Panc1 (cell line): Measurements from ENCODE around the gene LGI2. TPM values are rescaled to one million over a fixed set of nuclear protein-coding genes. Genes with fewer than 3 reads are reported as not detected.

ENCODE experiments used
- ATAC-seq: fragments of 200-7000 bp; cut with Tn5 transposase; 2 replicates; pipeline ENCODE4 v1.9.1; 2020; ENCODE audit warnings: mild to moderate bottlenecking, moderate library complexity
- BruUV-seq: library from RNA; stranded (reverse); fragments of 400-500 nt; replicated peaks from 2 replicates; lab custom pipeline; 2021; lab: Mats Ljungman, UMichigan
- CTCF ChIA-PET: fragments of 300-600 bp; sonication (Branson Sonifier 250); formaldehyde crosslinking; loops from one replicate; lab custom pipeline; 2022; ENCODE audit warnings: antibody characterized with exemption; lab: Charles Lee
- POLR2A ChIA-PET: fragments of 300-600 bp; sonication (Branson Sonifier 250); formaldehyde crosslinking; loops from one replicate; lab custom pipeline; 2022; ENCODE audit warnings: antibody characterized with exemption; lab: Charles Lee
- DNase-seq: peaks from one replicate; pipeline ENCODE4 v3.0.0-alpha.2; 2010; ENCODE audit warnings: low read depth, low spot score
- H3K27ac ChIP-seq: 2 replicates; pipeline ENCODE4 v1.5.1; 2011; ENCODE audit warnings: mild to moderate bottlenecking, low read length, inconsistent platforms
- H3K27me3 ChIP-seq: fragments of 200-500 bp; sonication (Bioruptor generic); 2 replicates; pipeline ENCODE4 v1.6.0; 2014; ENCODE audit warnings: low read length, inconsistent platforms; ENCODE audit not compliant: control insufficient read depth, insufficient read depth
- H3K36me3 ChIP-seq: fragments of 200-500 bp; sonication (Bioruptor generic); 2 replicates; pipeline ENCODE4 v1.5.1; 2014; ENCODE audit warnings: inconsistent platforms, mild to moderate bottlenecking, low read length, moderate library complexity; ENCODE audit not compliant: control insufficient read depth, insufficient read depth
- H3K4me1 ChIP-seq: 2 replicates; pipeline ENCODE4 v1.5.1; 2011; ENCODE audit warnings: inconsistent platforms, mild to moderate bottlenecking, low read length, moderate library complexity; ENCODE audit not compliant: control insufficient read depth, insufficient read depth
- H3K4me3 ChIP-seq, 2 experiments: 2 replicates each; pipeline ENCODE4 v1.5.1; 2011 to 2012; ENCODE audit warnings: low read depth in 2 of 2, low read length in 2 of 2, mild to moderate bottlenecking in 2 of 2, inconsistent platforms in 1 of 2, moderate library complexity in 1 of 2
- H3K9me3 ChIP-seq: fragments of 200-500 bp; sonication (Bioruptor generic); 2 replicates; pipeline ENCODE4 v1.5.1; 2014; ENCODE audit warnings: low read depth, mild to moderate bottlenecking, inconsistent platforms, low read length, moderate library complexity; ENCODE audit not compliant: control insufficient read depth, insufficient read depth
- POLR2AphosphoS5 ChIP-seq: IDR thresholded peaks from 2 replicates; pipeline ENCODE4 v1.6.1; 2012; ENCODE audit warnings: mild to moderate bottlenecking, low read depth, low read length, moderate library complexity
- REST ChIP-seq, 2 experiments: IDR thresholded peaks; 2 replicates each; pipeline ENCODE4 v1.6.1; 2011 to 2012; ENCODE audit warnings: low read depth in 2 of 2, control low read depth in 1 of 2, low read length in 1 of 2, mild to moderate bottlenecking in 1 of 2, moderate library complexity in 1 of 2; ENCODE audit not compliant: insufficient read depth in 1 of 2
- SIN3A ChIP-seq: IDR thresholded peaks from 2 replicates; pipeline ENCODE4 v1.6.1; 2012; ENCODE audit warnings: low read depth, mild to moderate bottlenecking, low read length, moderate library complexity, borderline replicate concordance; ENCODE audit not compliant: insufficient read depth
- TCF7L2 ChIP-seq: IDR thresholded peaks from 2 replicates; pipeline ENCODE4 v1.6.1; 2011; ENCODE audit warnings: mild to moderate bottlenecking, low read depth, low read length, inconsistent platforms
- in situ Hi-C: cut with HindIII; loops from 2 replicates; pipeline ENCODE4 v1.10.0; 2016; ENCODE audit warnings: low sequenced_read_pairs, low pct_unique_long_range_greater_than_20kb
- intact Hi-C: fragments of 100-400 bp; cut with micrococcal nuclease; formaldehyde crosslinking; loops from one replicate; pipeline ENCODE4 v1.10.0; 2022; ENCODE audit not compliant: unreplicated experiment
- total RNA-seq: library from RNA; stranded (reverse); gene quantifications from one replicate; pipeline ENCODE4 v1.2.1, GENCODE V29; 2021; ENCODE audit not compliant: unreplicated experiment
- TF ChIP-seq, protein P1 (sequence below): fragments of 450-650 bp; IDR thresholded peaks from 2 replicates; pipeline ENCODE4 v1.5.1; 2017; ENCODE audit warnings: mild to moderate bottlenecking

Gene LGI2
- total RNA-seq, 1 experiment from 2014 or later, result not detected

GRCh38 chr4:24975510-24975909 is 55.2 kb downstream of the LGI2 start:
- BruUV-seq, result no TSS peak
- intact Hi-C loops (no loop called here), in situ Hi-C loops (no loop called here)
- Histone ChIP-seq H3K36me3 (no peaks in the 10 kb centered on the region), H3K9me3 (no peaks in the 10 kb centered on the region), H3K27ac (no peak overlapping the region), H3K4me3 (no peak overlapping the region), H3K27me3 (no peaks in the 10 kb centered on the region; the same call in 1 of the 2 replicates), H3K4me1 (no peaks in the 10 kb centered on the region; the same call in none of the 2 replicates)
- CTCF ChIA-PET, result interaction anchor here (0.6 kb wide), 1 partner anchor 551 kb away, joined by 9 read pairs; no protein-coding TSS in a partner anchor
- POLR2A ChIA-PET, result no interaction called here
- ATAC-seq (no peak), DNase-seq (no peak)
- TF ChIP-seq TCF7L2, result no peak
- TF ChIP-seq REST (IDR thresholded peaks at IDR 0.05; ENCODE audit: insufficient read depth in 1 of 2, low read depth in 2 of 2, low read length in 1 of 2), result no peak
- TF ChIP-seq POLR2AphosphoS5, result no peak
- no peak for TF ChIP-seq SIN3A
- TF ChIP-seq, protein P1, sequence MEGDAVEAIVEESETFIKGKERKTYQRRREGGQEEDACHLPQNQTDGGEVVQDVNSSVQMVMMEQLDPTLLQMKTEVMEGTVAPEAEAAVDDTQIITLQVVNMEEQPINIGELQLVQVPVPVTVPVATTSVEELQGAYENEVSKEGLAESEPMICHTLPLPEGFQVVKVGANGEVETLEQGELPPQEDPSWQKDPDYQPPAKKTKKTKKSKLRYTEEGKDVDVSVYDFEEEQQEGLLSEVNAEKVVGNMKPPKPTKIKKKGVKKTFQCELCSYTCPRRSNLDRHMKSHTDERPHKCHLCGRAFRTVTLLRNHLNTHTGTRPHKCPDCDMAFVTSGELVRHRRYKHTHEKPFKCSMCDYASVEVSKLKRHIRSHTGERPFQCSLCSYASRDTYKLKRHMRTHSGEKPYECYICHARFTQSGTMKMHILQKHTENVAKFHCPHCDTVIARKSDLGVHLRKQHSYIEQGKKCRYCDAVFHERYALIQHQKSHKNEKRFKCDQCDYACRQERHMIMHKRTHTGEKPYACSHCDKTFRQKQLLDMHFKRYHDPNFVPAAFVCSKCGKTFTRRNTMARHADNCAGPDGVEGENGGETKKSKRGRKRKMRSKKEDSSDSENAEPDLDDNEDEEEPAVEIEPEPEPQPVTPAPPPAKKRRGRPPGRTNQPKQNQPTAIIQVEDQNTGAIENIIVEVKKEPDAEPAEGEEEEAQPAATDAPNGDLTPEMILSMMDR, result no peak

DNA sequence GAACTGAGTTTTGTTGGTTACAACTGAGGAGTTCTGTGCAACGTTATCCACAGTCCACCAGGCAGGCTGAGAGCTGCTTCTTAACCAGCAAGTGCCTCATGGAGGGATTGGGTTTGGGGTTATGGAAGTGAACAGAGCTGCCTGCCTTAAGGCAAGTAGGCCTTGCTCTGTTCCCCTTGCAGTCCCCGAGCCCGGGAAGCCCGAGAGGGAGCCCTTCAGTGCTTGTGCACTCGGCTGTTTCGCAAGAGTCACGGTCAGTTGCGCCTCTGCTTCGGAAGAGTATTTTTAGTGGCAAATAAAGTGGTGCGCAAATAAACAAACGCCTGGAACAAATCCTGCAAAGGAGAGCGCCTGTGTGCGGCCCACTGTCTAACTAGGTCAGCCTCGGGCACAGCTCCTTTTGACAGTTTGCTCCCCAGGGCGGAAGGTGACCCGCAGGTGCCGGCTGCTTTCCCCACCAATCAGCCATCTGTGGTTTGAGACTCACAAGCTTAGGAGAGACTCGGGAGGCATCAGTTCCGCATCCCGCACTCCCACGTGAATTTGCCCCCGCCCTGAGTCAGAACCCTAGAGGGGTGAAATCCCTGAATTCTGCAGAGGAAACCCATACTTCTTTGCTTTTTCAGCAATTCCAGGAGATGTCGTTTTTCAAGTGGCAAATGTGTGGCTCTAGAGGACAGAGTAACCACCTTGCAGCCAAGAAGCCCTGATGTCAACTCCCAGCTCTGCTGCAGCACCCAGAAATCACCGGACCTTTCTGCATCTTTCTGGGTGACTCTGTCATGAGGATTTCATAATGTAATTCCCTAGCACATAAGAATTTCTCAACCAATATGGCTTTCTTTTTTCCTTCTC is 56.8 kb downstream of the LGI2 start:
- ATAC-seq (peak; percentile 69), DNase-seq (no peak)
- intact Hi-C loops (no loop called here), in situ Hi-C loops (no loop called here)
- TF ChIP-seq, protein P1, result no peak
- TF ChIP-seq SIN3A, result no peak
- no peak for TF ChIP-seq TCF7L2
- H3K36me3 ChIP-seq, result no peaks in the 10 kb centered on the region
- H3K4me1 ChIP-seq, result no peaks in the 10 kb centered on the region; the same call in 1 of the 2 replicates
- H3K9me3 ChIP-seq, result no peaks in the 10 kb centered on the region
- no peaks in the 10 kb centered on the region; the same call in 1 of the 2 replicates for H3K27me3 ChIP-seq
- ChIA-PET CTCF (no interaction called here), POLR2A (no interaction called here)
- 0 out of 4 replicates have a peak overlapping the region, but pooled peaks of 1 of the 2 experiments have one; percentile 2 for H3K4me3 ChIP-seq
- no peak overlapping the region for H3K27ac ChIP-seq
- no TSS peak for BruUV-seq
